ENCODE results near the gene SREBF2.

The SREBF2 gene

DNA sequence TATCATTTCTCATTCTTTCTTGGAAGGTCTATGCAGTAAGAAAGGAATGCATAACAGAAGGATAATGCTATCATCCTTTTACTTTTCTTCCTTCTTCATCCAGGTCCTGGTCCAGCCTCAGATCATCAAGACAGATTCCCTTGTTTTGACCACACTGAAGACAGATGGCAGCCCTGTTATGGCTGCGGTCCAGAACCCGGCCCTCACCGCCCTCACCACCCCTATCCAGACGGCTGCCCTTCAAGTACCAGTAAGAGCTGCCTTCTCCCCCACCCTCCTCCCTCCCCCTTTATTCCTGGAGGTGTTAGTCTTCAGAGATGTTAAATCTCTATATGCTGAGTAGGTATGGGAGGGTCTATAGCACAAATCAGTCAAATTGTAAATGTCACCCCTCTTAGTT, 37.9 kb downstream of the SREBF2 start:
- peaks cover 92% of the 10 kb centered on the region for H3K36me3 ChIP-seq (ENCODE audit: insufficient read depth, low read length)
- no peak for TF ChIP-seq POLR2AphosphoS5 (IDR thresholded peaks at IDR 0.05; ENCODE audit: borderline replicate concordance, low read depth, low read length)
- no peak for TF ChIP-seq EZH2 (IDR thresholded peaks at IDR 0.05)
- TF ChIP-seq FOXP2 (optimal IDR thresholded peaks at IDR 0.05; ENCODE audit: control extremely low read depth, extremely low read length, insufficient read depth) = no peak

DNA sequence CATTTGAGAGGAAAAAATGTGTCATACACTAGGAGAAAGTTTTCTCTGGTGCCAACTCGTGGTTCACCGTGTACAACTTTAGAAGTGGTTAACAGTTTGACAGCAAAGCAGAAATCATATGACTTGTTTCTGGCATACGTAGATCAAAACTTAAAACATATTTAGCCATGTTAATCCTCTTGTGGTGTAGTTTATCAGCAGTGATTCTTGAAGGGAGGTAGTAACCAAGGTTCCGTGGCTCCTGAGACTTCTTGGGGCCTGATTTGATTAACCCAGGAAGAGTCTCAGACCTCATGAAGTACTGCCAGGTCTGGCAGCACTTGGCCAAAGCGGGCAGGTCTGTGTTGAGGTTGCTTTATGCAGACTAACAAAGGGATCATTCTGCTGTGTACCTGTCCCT, 40.5 kb downstream of the SREBF2 start:
- no peak for DNase-seq (ENCODE audit: low read depth, low spot score)
- Histone ChIP-seq H3K27ac (no peak overlapping the region), H3K36me3 (ENCODE audit: insufficient read depth, low read length) (peaks cover 94% of the 10 kb centered on the region), H3K4me3 (no peak overlapping the region), H3K9ac (ENCODE audit: insufficient read length) (no peak overlapping the region), H3K9me3 (ENCODE audit: low read depth, low read length) (no peaks in the 10 kb centered on the region)
- TF ChIP-seq FOXP2 (optimal IDR thresholded peaks at IDR 0.05; ENCODE audit: control extremely low read depth, extremely low read length, insufficient read depth) (no peak), POLR2AphosphoS5 (IDR thresholded peaks at IDR 0.05; ENCODE audit: borderline replicate concordance, low read depth, low read length) (no peak), EZH2 (IDR thresholded peaks at IDR 0.05) (no peak)

More for the DNA sequence above, 37.9 kb downstream of the SREBF2 start:
- Histone ChIP-seq H3K9ac (ENCODE audit: insufficient read length) (no peak overlapping the region), H3K27ac (no peak overlapping the region), H3K9me3 (ENCODE audit: low read depth, low read length) (no peaks in the 10 kb centered on the region), H3K4me3 (no peak overlapping the region)
- no peak for DNase-seq (ENCODE audit: low read depth, low spot score)

DNA sequence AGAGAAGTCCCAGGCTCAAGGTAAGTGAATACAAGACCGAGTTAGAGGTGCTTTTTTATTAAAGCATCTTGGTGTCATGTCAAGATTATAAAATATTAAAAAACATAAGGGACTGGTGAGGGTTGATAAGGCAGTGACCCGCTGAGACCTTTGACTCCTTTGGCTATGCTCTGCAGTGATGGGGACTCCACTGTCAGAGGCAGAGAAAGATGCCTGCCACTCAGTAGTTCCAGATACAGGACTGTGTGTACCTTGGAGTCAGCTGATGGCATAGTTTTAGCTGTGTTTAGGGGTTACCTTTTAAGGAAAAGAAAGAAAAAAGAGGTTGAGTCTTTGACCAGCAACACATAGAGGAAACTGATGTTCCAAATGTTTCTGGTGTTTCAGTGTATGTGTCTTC, 41.2 kb downstream of the SREBF2 start:
- Histone ChIP-seq H3K4me3 (no peak overlapping the region), H3K9ac (ENCODE audit: insufficient read length) (no peak overlapping the region), H3K27ac (peak overlapping the region; percentile 9; the same call in 1 of the 2 replicates), H3K36me3 (ENCODE audit: insufficient read depth, low read length) (peaks cover 94% of the 10 kb centered on the region), H3K9me3 (ENCODE audit: low read depth, low read length) (no peaks in the 10 kb centered on the region)
- DNase-seq (ENCODE audit: low read depth, low spot score) = no peak
- TF ChIP-seq POLR2AphosphoS5 (IDR thresholded peaks at IDR 0.05; ENCODE audit: borderline replicate concordance, low read depth, low read length) (no peak), EZH2 (IDR thresholded peaks at IDR 0.05) (no peak), FOXP2 (optimal IDR thresholded peaks at IDR 0.05; ENCODE audit: control extremely low read depth, extremely low read length, insufficient read depth) (no peak)

DNA sequence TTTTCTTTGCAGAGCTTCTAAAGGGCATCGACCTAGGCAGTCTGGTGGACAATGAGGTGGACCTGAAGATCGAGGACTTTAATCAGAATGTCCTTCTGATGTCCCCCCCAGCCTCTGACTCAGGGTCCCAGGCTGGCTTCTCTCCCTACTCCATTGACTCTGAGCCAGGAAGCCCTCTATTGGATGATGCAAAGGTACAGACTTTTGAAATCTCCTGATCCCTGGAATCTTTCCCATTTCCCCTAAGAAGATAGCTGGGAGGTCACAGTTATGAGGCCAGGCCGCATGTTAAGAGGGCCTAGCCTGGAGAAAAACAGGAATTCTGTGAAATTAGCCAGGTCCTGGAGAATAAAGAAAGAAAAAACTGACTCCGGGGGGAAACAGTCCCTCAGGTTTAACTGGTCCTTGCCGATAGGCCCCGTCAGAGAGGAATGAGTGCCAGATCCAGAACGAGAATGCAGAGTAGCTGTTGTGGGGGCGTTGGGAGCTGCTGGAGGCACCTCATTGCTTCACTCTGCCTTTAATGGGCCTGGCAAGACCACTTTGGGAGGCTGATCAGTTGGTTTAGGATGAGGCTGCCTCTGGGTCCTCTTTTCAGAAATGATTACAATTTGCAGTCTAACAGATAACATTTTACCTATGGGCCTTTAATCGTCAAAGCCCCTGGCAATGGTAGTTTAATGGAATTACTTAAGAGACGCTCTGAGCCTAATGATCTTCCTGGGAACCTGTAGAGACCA, 42.8 kb downstream of the SREBF2 start:
- DNase-seq (ENCODE audit: low read depth, low spot score) = no peak
- 0 out of 2 replicates have a peak overlapping the region, but pooled peaks have one; percentile 11 for H3K27ac ChIP-seq
- H3K9ac ChIP-seq (ENCODE audit: insufficient read length) = no peak overlapping the region
- peaks cover 96% of the 10 kb centered on the region for H3K36me3 ChIP-seq (ENCODE audit: insufficient read depth, low read length)
- TF ChIP-seq POLR2AphosphoS5 (IDR thresholded peaks at IDR 0.05; ENCODE audit: borderline replicate concordance, low read depth, low read length) (no peak), FOXP2 (optimal IDR thresholded peaks at IDR 0.05; ENCODE audit: control extremely low read depth, extremely low read length, insufficient read depth) (no peak), EZH2 (IDR thresholded peaks at IDR 0.05) (no peak)
- no peak overlapping the region for H3K4me3 ChIP-seq
- H3K9me3 ChIP-seq (ENCODE audit: low read depth, low read length) = no peaks in the 10 kb centered on the region

DNA sequence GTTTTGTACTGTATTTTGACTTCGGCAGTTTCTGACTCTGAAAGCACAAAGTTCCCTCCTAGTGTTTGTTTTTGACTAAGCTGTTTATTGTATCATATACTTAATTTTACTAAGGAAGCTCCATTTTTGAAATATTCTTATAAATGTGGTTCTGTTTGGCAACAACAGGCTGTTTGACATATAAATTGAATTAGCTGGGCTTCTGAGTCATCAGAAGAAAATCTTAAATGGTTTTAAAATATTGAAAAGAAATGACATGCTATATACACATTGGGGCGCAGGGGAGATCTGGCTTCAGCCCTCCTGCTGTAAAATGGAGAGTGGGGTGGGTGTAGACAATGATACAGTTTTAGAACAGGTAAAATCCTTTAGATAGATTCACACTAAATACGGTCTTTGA, 43.4 kb downstream of the SREBF2 start:
- TF ChIP-seq POLR2AphosphoS5 (IDR thresholded peaks at IDR 0.05; ENCODE audit: borderline replicate concordance, low read depth, low read length) = no peak
- no peak for TF ChIP-seq FOXP2 (optimal IDR thresholded peaks at IDR 0.05; ENCODE audit: control extremely low read depth, extremely low read length, insufficient read depth)
- no peak for TF ChIP-seq EZH2 (IDR thresholded peaks at IDR 0.05)
- Histone ChIP-seq H3K4me3 (no peak overlapping the region), H3K9me3 (ENCODE audit: low read depth, low read length) (no peaks in the 10 kb centered on the region), H3K27ac (0 out of 2 replicates have a peak overlapping the region, but pooled peaks have one; percentile 1), H3K36me3 (ENCODE audit: insufficient read depth, low read length) (peaks cover 96% of the 10 kb centered on the region), H3K9ac (ENCODE audit: insufficient read length) (no peak overlapping the region)
- no peak for DNase-seq (ENCODE audit: low read depth, low spot score)

GRCh38 chr22:41876675-41877074, 43.8 kb downstream of the SREBF2 start:
- Histone ChIP-seq H3K36me3 (ENCODE audit: insufficient read depth, low read length) (peaks cover 96% of the 10 kb centered on the region), H3K27ac (no peak overlapping the region)
- no peak for TF ChIP-seq EZH2 (IDR thresholded peaks at IDR 0.05)
- no peak for TF ChIP-seq POLR2AphosphoS5 (IDR thresholded peaks at IDR 0.05; ENCODE audit: borderline replicate concordance, low read depth, low read length)
- TF ChIP-seq FOXP2 (optimal IDR thresholded peaks at IDR 0.05; ENCODE audit: control extremely low read depth, extremely low read length, insufficient read depth) = no peak

DNA sequence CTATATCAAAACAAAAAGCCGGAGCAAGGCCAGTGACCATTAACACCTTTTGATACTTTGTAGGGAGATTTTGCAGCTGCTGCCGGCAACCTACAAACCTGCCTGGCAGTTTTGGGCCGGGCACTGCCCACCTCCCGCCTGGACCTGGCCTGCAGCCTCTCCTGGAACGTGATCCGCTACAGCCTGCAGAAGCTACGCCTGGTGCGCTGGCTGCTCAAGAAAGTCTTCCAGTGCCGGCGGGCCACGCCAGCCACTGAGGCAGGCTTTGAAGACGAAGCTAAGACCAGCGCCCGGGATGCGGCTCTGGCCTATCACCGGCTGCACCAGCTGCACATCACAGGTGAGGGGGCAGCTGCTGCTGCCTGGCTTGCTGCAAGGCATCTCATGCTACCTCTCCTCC, 47.7 kb downstream of the SREBF2 start:
- H3K27ac ChIP-seq = no peak overlapping the region
- no peak overlapping the region for H3K9ac ChIP-seq (ENCODE audit: insufficient read length)
- TF ChIP-seq POLR2AphosphoS5 (IDR thresholded peaks at IDR 0.05; ENCODE audit: borderline replicate concordance, low read depth, low read length) (no peak), EZH2 (IDR thresholded peaks at IDR 0.05) (no peak), FOXP2 (optimal IDR thresholded peaks at IDR 0.05; ENCODE audit: control extremely low read depth, extremely low read length, insufficient read depth) (no peak)
- no peaks in the 10 kb centered on the region for H3K9me3 ChIP-seq (ENCODE audit: low read depth, low read length)
- peaks cover 100% of the 10 kb centered on the region for H3K36me3 ChIP-seq (ENCODE audit: insufficient read depth, low read length)
- no peak overlapping the region for H3K4me3 ChIP-seq
- DNase-seq (ENCODE audit: low read depth, low spot score) = no peak

More at GRCh38 chr22:41876675-41877074, 43.8 kb downstream of the SREBF2 start:
- Histone ChIP-seq H3K4me3 (no peak overlapping the region), H3K9me3 (ENCODE audit: low read depth, low read length) (no peaks in the 10 kb centered on the region), H3K9ac (ENCODE audit: insufficient read length) (no peak overlapping the region)
- no peak for DNase-seq (ENCODE audit: low read depth, low spot score)

GRCh38 chr22:41883400-41883799, 50.5 kb downstream of the SREBF2 start:
- no peak for DNase-seq (ENCODE audit: low read depth, low spot score)
- TF ChIP-seq EZH2 (IDR thresholded peaks at IDR 0.05) (no peak), POLR2AphosphoS5 (IDR thresholded peaks at IDR 0.05; ENCODE audit: borderline replicate concordance, low read depth, low read length) (no peak), FOXP2 (optimal IDR thresholded peaks at IDR 0.05; ENCODE audit: control extremely low read depth, extremely low read length, insufficient read depth) (no peak)
- H3K4me3 ChIP-seq = no peak overlapping the region
- H3K9me3 ChIP-seq (ENCODE audit: low read depth, low read length) = no peaks in the 10 kb centered on the region
- H3K36me3 ChIP-seq (ENCODE audit: insufficient read depth, low read length) = peaks cover 99% of the 10 kb centered on the region
- H3K9ac ChIP-seq (ENCODE audit: insufficient read length) = no peak overlapping the region
- no peak overlapping the region for H3K27ac ChIP-seq

Data from SK-N-MC (cell line).